ENCODE results near the gene TMEM88.

Gene TMEM88

GRCh38 chr17:7835814-7836595 is 18.9 kb upstream of the TMEM88 start:
- in situ Hi-C loops (cut with MboI; ENCODE audit: low sequenced_read_pairs, unreplicated experiment), result no loop called here
- TF ChIP-seq, protein P1, sequence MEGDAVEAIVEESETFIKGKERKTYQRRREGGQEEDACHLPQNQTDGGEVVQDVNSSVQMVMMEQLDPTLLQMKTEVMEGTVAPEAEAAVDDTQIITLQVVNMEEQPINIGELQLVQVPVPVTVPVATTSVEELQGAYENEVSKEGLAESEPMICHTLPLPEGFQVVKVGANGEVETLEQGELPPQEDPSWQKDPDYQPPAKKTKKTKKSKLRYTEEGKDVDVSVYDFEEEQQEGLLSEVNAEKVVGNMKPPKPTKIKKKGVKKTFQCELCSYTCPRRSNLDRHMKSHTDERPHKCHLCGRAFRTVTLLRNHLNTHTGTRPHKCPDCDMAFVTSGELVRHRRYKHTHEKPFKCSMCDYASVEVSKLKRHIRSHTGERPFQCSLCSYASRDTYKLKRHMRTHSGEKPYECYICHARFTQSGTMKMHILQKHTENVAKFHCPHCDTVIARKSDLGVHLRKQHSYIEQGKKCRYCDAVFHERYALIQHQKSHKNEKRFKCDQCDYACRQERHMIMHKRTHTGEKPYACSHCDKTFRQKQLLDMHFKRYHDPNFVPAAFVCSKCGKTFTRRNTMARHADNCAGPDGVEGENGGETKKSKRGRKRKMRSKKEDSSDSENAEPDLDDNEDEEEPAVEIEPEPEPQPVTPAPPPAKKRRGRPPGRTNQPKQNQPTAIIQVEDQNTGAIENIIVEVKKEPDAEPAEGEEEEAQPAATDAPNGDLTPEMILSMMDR (IDR thresholded peaks at IDR 0.05; ENCODE audit: borderline replicate concordance, control extremely low read depth, extremely low read depth, insufficient read depth, missing control alignments), result no peak
- DNase-seq (ENCODE audit: low spot score), result no peak

DNA sequence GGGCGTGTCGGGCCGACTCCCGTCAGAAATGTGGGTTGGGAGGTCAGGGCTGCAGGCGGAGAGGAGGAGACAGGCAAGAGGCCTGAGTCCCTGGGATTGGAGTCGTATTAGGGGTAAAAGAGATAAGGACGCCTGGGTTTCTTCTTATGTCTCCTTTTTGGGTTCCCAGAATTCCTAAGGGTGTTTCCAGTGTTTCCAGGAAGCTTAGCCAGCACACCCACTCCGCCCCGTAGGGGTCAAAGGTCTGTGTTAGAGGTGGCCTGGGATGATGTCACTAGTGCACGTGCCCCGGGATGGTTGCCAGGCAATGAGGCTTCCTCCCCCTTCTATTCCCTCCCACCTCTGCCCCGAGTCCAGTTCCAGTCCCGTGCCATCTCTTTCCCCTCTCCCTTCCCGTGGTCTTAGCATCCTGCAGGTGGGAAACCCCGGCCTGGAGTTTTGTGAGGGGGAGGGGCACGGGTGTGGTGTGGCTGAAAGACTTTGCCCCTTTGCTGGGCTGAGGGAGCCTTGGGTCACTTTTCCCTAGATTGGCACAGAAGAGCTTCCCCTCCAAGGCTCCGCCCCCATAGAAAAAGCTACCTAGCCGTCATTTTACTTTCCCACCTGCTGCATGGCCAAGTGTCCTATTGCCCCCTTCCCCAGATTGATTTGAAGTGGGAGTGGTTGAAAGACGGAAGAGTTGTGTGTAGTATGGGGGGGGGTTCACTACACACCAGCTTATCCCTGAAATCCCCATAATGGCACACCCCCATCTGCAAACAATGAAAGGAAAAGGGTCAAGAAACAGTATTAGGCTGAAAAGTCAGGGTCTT is 18.1 kb upstream of the TMEM88 start:
- no peak for DNase-seq (ENCODE audit: low spot score)
- in situ Hi-C loops (cut with MboI; ENCODE audit: low sequenced_read_pairs, unreplicated experiment), result no loop called here
- TF ChIP-seq, protein P1 (IDR thresholded peaks at IDR 0.05; ENCODE audit: borderline replicate concordance, control extremely low read depth, extremely low read depth, insufficient read depth, missing control alignments), result no peak

- in situ Hi-C loops (cut with MboI; ENCODE audit: low sequenced_read_pairs, unreplicated experiment), result no loop called here
- DNase-seq (ENCODE audit: low spot score), result no peak
- TF ChIP-seq, protein P1 (IDR thresholded peaks at IDR 0.05; ENCODE audit: borderline replicate concordance, control extremely low read depth, extremely low read depth, insufficient read depth, missing control alignments), result no peak
These were observed 17.3 kb upstream of the TMEM88 start for GRCh38 chr17:7837408-7838088.

- TF ChIP-seq, protein P1 (IDR thresholded peaks at IDR 0.05; ENCODE audit: borderline replicate concordance, control extremely low read depth, extremely low read depth, insufficient read depth, missing control alignments), result no peak
- DNase-seq (ENCODE audit: low spot score), result no peak
- in situ Hi-C loops (cut with MboI; ENCODE audit: low sequenced_read_pairs, unreplicated experiment), result no loop called here
These were observed 16.5 kb upstream of the TMEM88 start for GRCh38 chr17:7838090-7839075.

DNA sequence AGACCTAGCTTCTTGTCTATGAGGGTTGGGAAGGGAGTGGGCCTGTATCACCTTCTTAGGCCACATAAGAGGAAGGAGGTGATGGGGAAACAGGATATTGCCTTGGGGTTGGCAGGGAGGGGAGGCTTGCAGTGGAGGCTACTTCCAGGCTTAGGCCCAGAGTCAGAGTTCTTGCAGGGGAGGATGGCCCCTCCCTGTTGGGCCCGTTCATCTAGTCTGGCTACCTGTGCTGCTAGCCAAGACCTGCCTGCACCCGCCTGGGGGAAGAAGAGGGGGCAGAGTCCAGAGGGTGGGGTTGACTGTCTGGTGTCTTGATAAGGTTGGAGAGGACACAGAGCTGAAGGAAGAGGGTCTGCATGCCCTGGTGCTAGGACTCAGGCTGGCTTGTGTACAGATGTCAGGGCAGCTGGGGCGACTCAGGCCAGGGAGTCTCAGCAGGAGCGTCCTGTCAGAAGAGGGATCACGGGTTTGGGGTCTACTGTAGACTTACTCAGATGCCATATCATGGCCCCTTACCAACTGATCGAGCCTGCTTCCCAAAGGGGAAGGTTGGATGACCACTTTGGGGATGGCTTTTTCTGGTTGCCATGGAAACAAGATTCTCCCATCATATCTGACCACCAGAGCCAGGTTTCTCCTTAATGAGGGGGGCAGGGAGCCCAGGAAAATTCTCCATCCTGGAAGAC is 15.5 kb upstream of the TMEM88 start:
- in situ Hi-C loops (cut with MboI; ENCODE audit: low sequenced_read_pairs, unreplicated experiment), result no loop called here
- TF ChIP-seq, protein P1 (IDR thresholded peaks at IDR 0.05; ENCODE audit: borderline replicate concordance, control extremely low read depth, extremely low read depth, insufficient read depth, missing control alignments), result no peak
- no peak for DNase-seq (ENCODE audit: low spot score)
